ENCODE results near the gene ATP9A. TPM values are rescaled to one million over a fixed set of nuclear protein-coding genes. Genes with fewer than 3 reads are reported as not detected.
"Not testable (repeated sequence)": the region's sequence is repeated elsewhere in the genome, so short reads cannot be mapped to it uniquely, and the experiment has no call there.

ATP9A gene
- total RNA-seq, 1 experiment from 2014 or later = 7.9 TPM

GRCh38 chr20:51729771-51730170, 38.4 kb downstream of the ATP9A start:
- DNase-seq (ENCODE audit: low read depth) = no peak

GRCh38 chr20:51728737-51729136, 39.5 kb downstream of the ATP9A start:
- DNase-seq (ENCODE audit: low read depth) = no peak

GRCh38 chr20:51727872-51728271, 40.3 kb downstream of the ATP9A start:
- DNase-seq (ENCODE audit: low read depth) = no peak

GRCh38 chr20:51725584-51726176, 42.5 kb downstream of the ATP9A start:
- no peak for DNase-seq (ENCODE audit: low read depth)

GRCh38 chr20:51723026-51723425, 45.2 kb downstream of the ATP9A start:
- DNase-seq (ENCODE audit: low read depth) = not testable (repeated sequence)

GRCh38 chr20:51722246-51722645, 45.9 kb downstream of the ATP9A start:
- not testable (repeated sequence) for DNase-seq (ENCODE audit: low read depth)

- DNase-seq (ENCODE audit: low read depth) = no peak
Measured at GRCh38 chr20:51720854-51721253, 47.3 kb downstream of the ATP9A start.

- DNase-seq (ENCODE audit: low read depth) = no peak
Measured at GRCh38 chr20:51720384-51720783, 47.8 kb downstream of the ATP9A start.

- no peak for DNase-seq (ENCODE audit: low read depth)
Measured at GRCh38 chr20:51715856-51716185, 52.4 kb downstream of the ATP9A start.

GRCh38 chr20:51715163-51715855, 52.9 kb downstream of the ATP9A start:
- DNase-seq (ENCODE audit: low read depth) = no peak

- DNase-seq (ENCODE audit: low read depth) = no peak
Measured at GRCh38 chr20:51713213-51713598, 55.0 kb downstream of the ATP9A start.

- peak; percentile 19 for DNase-seq (ENCODE audit: low read depth)
Measured at GRCh38 chr20:51712501-51713212, 55.5 kb downstream of the ATP9A start.

- DNase-seq (ENCODE audit: low read depth) = no peak
Measured at GRCh38 chr20:51711426-51711825, 56.8 kb downstream of the ATP9A start.

- DNase-seq (ENCODE audit: low read depth) = no peak
Measured at GRCh38 chr20:51710361-51710894, 57.8 kb downstream of the ATP9A start.

GRCh38 chr20:51705400-51705799, 62.8 kb downstream of the ATP9A start:
- DNase-seq (ENCODE audit: low read depth) = no peak

GRCh38 chr20:51703400-51704287, 64.5 kb downstream of the ATP9A start:
- DNase-seq (ENCODE audit: low read depth) = no peak

GRCh38 chr20:51702556-51702955, 65.6 kb downstream of the ATP9A start:
- DNase-seq (ENCODE audit: low read depth) = no peak

GRCh38 chr20:51700809-51701285, 67.3 kb downstream of the ATP9A start:
- peak; percentile 35 for DNase-seq (ENCODE audit: low read depth)

GRCh38 chr20:51698252-51698651, 69.9 kb downstream of the ATP9A start:
- DNase-seq (ENCODE audit: low read depth) = no peak

GRCh38 chr20:51697096-51697826, 70.9 kb downstream of the ATP9A start:
- no peak for DNase-seq (ENCODE audit: low read depth)

Measured in Daoy (cell line).